HG02970 (cell line): ENCODE data around the gene TMEM11.

Experiments used
- ATAC-seq: cut with Tn5 transposase; IDR thresholded peaks from one replicate; pipeline ENCODE4 v1.9.1; 2021; ENCODE audit warnings: mild to moderate bottlenecking, moderate library complexity, moderate number of reproducible peaks; ENCODE audit not compliant: unreplicated experiment, low FRiP score

TMEM11 gene

DNA sequence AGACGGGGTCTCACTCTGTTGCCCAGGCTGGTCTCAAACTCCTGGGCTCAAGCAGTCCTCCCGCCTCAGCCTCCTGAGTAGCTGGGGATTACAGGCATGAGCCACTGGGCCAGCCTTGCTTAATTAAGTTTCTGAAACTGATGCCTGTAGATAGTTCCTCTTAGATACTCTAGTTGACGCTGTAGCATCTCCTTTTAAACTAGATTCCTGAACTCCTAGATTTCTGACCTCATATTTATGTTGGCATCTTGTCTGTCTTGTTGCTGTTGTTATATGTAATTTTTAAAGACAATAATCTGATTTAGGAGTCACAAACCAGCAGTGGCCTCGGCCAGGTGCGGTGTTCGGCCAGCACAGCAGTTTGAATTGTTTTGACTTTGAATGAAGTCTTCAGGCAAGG, 49.7 kb downstream of the TMEM11 start:
- ATAC-seq, result no peak

DNA sequence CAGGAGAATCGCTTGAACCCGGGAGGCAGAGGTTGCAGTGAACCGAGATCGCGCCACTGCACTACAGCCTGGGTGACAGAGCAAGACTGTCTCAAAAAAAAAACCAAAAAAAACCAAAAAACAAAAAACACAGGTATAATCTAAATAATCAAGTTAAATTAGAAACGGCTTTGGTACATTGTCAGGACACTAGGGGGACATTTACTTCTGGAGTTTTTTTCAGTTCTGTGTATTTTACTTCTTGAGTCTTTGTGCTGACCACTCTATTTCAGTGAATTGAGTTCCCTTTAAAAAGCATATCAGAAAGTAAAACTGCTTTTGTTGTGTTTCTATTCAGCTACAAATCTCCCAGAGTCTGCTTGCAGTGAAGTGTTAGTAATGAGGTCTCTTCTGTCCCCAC, 50.9 kb downstream of the TMEM11 start:
- no peak for ATAC-seq

DNA sequence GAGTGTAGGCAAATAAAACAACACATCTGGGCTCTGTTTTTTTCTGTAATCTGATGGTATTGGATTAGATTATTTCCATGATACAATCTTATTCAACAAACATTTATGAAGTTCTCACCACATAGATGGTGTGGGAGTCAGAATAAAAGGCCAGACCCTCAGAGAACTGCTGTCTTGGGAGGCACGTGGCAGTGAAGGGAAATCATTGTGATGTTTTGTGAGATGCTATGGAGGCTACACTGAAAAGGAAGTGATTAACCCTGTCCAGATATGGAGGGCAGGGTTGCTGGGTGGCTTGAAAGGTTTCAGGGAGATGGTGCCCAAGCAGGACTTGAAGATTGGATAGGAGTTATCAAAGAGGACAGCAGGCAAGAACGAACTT, 51.6 kb downstream of the TMEM11 start:
- ATAC-seq, result no peak

DNA sequence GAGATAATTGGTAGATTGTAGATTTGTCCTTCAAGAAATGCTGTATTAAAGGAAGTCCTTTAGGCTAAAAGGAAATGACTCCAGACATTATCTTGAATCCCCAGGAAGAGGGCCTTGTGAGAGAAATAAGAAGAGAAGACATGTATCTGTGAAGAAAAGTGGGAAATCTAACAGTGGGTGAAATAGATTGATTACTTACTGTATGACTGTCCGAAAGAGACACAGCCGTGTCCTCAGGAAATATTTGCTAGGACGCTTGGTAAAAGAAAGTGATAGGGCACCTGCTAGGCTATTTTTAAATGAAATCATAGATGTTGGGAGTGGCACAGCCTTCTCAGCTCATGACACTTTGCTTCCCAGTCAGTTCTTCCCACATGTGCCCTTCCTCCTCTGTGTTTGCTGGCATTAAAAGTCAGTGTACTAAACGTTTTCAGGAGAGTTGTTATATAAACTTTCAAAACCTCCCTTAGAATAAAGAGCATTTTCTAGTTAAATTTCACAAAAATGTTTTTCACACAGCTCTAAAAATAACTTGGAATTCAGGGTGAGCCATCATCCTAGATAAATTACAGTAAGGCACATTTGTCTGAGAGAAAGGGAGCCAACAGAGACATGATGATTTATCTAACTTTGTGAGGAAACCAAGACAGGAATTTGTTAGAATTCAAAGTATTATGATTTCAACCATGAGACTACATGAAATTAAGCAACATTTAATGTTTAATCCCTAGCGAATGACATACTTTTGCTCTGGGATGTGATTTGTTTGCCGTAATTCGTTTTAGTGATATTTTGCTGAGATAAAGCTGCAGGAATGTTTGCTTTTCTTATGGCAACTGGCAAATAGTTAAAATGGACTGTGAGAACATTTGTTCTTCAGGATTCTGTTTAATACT, 52.2 kb downstream of the TMEM11 start:
- no peak for ATAC-seq

DNA sequence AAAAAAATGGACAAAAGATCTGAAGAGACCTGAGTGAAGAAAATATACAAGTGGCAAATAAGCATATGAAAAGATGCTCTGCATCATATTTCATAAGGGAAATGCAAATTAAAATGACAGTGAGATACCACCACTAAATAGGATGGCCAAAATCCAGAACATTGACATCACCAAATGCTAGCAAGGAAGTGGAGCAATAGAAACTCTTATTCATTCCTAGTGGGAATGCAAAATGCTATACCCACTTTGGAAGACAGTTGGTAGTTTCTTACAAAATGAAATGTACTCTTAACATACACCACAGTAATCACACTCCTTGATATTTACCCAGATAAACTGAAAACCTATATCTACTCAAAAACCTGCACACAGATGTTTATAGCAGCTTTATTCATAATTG, 53.6 kb downstream of the TMEM11 start:
- no peak for ATAC-seq

DNA sequence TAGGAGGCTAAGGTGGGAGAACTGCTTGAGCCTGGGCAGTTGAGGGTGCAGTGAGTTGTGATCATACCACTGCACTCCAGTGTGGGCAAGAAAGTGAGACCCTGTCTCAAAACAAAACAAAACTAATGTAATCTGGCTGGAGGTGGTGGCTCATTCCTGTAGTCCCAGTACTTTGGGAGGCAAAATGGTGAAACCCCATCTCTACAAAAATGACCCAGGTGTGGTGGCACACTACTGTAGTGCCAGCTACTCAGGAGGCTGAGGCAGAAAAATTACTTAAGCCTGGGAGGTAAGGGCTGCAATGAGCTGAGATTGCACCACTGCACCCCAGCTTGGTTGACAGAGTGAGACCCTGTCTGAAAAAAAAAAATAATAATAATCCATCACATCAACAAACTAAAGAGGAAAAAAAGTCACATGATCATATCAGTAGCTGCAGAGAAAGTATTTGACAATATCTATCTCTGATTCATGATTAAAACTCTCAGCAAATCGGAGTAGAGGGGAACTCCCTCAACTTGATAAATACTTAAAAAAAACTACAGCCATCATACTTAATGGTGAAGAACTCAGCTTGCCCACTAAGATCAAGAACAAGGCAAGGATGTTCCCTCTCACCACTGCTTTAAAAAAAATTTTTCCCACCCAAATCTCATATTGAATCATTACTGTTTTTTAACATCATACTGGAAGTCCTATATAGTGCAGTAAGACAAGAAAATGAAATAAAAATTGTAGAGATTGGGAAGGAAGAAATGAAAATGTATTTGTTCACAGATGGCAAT, 56.2 kb downstream of the TMEM11 start:
- no peak for ATAC-seq

DNA sequence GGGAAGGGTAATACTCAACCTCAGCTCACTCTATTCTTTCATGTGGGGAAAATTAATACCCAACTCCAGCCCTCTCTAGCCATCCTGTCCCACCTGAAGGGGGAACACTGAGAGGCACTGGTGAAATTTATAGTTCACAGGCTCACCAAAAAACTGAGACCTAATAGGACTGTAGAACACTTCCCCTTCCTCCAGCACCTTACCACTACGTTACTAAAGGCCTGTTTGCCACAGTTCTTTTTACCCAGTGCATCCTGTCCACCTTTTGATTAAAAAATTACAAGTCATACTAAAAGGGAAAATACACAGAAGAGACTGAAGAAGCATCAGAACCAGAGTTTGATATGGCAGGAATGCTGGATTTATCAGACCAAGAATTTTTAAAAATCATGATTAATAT, 61.2 kb downstream of the TMEM11 start:
- no peak for ATAC-seq

DNA sequence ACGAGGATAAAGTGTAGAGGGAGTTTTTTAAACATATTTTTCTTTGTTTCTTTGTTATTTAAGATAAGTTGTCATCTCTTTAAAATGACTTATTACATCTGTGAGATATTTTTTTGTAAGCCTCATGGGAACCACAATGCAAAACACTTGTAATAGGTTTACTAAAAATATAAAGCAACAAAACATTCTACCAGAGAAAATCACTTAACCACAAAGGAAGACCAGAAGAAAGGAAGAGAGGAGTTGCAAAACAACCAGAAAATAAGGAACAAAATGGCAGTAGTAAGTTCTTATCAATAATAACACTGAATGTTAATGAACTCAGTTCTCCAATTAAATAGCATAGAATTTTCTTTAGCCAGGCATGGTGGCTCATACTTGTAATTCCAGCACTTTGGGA, 64.3 kb downstream of the TMEM11 start:
- ATAC-seq, result no peak
